Activated CD4-positive, alpha-beta T cell treated with anti-CD3 and anti-CD28 coated beads, Interleukin-2, amount 10 ng/mL, durations not matched to agents 7 days and 5 days (primary cell): Measurements from ENCODE around the gene RAB32. TPM values are rescaled to one million over a fixed set of nuclear protein-coding genes. Genes with fewer than 3 reads are reported as not detected.

Source experiments
- CTCF ChIA-PET: fragments of 350-600 bp; sonication (Branson Sonifier 250); formaldehyde crosslinking; loops from one replicate; lab custom pipeline; 2021; ENCODE audit warnings: antibody characterized with exemption; lab: Charles Lee
- POLR2A ChIA-PET: fragments of 350-600 bp; sonication (Branson Sonifier 250); formaldehyde crosslinking; loops from one replicate; lab custom pipeline; 2021; ENCODE audit warnings: antibody characterized with exemption; lab: Charles Lee
- DNase-seq: peaks from one replicate; pipeline ENCODE4 v3.0.0-alpha.2; 2020
- H3K27ac Mint-ChIP-seq: one replicate; pipeline ENCODE4 v1.8.0; 2021; ENCODE audit warnings: mild to moderate bottlenecking, moderate library complexity, mixed read lengths
- H3K27me3 Mint-ChIP-seq: one replicate; pipeline ENCODE4 v1.8.0; 2021; ENCODE audit warnings: mixed read lengths
- H3K36me3 Mint-ChIP-seq: one replicate; pipeline ENCODE4 v1.8.0; 2021; ENCODE audit warnings: low read depth, mixed read lengths
- H3K4me1 Mint-ChIP-seq: one replicate; pipeline ENCODE4 v1.8.0; 2021; ENCODE audit warnings: mixed read lengths
- H3K4me3 Mint-ChIP-seq: one replicate; pipeline ENCODE4 v1.8.0; 2021; ENCODE audit warnings: mild to moderate bottlenecking, moderate library complexity, mixed read lengths
- H3K9me3 Mint-ChIP-seq: one replicate; pipeline ENCODE4 v1.8.0; 2021; ENCODE audit warnings: mixed read lengths
- total RNA-seq, 2 experiments: library from RNA; stranded (reverse); gene quantifications; one replicate each; pipeline ENCODE4 v1.2.3, GENCODE V29; 2021

The RAB32 gene
- total RNA-seq, result under 1 TPM in 1 of 2 experiments, not detected in 1; 0.23 TPM

DNA sequence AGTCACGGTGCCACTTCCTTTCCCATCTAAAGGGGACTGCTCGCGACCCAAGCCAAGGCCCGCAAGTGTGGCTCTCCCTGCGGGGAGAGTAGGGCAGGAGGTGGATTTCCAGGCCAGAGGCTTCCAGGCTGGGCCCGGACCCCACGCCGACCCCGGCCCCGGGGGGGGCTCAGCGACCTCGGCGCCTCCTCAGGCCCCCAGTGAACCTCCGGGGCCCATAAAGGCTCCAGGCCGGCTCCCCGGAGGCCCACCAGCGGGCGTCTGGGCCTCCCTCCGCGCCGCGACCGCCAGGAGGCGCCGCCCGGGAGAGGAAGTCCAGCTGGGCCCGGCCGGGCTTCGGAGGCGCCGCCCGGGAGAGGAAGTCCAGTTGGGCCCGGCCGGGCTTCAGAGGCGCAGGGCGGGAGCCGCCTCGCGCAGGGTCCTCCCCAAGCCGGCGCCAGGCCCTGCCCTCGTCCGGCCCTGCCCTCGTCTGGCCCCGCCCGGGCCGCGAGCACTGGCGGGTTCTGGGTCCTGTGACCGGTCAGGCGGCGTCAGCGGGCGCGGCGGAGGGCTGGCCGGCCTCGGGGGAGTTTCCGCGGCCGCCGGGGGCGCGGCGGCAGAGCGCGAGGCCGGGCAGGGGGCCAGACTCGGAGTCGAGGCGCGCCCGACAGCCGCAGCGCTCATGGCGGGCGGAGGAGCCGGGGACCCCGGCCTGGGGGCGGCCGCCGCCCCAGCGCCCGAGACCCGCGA, at the start of gene RAB32:
TSS of gene RAB32 (plus strand) at position 623 of the 729 bp plus-strand sequence. CDS start at position 662, 39 bp downstream.
- CTCF ChIA-PET, result no interaction called here
- H3K4me3 Mint-ChIP-seq, result peak within 1 kb of the TSS; percentile 74
- DNase-seq, result no peak
- no peak within 1 kb of the TSS for H3K27ac Mint-ChIP-seq
- H3K27me3 Mint-ChIP-seq, result peaks cover 37% of the 10 kb centered on the region
- H3K36me3 Mint-ChIP-seq, result no peaks in the 10 kb centered on the region
- no peaks in the 10 kb centered on the region for H3K9me3 Mint-ChIP-seq
- peaks cover 13% of the 10 kb centered on the region for H3K4me1 Mint-ChIP-seq
- POLR2A ChIA-PET, result no interaction called here

DNA sequence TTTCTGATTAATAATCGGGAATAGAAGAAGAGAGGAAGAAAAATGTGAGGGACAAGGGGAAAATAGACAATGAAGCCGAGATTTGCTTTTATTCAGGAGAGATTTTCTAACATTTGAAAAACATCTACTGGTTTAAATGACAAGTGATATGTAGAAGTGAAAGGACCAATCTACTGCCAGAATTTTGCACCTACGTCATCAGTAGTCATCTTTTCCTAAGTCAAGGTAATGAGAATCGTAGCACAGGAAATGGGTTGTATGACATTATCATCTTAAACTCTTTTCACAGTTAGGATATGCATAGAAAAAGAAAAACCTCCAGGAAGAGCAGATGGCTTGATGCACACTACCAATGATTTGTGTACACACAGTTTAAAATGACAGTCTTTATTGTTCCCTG, 45.3 kb upstream of the RAB32 start:
- Mint-ChIP-seq H3K27me3 (no peaks in the 10 kb centered on the region), H3K4me3 (no peak overlapping the region), H3K27ac (no peak overlapping the region), H3K4me1 (no peaks in the 10 kb centered on the region), H3K9me3 (no peaks in the 10 kb centered on the region), H3K36me3 (no peaks in the 10 kb centered on the region)
- DNase-seq, result no peak
- ChIA-PET CTCF (no interaction called here), POLR2A (no interaction called here)

DNA sequence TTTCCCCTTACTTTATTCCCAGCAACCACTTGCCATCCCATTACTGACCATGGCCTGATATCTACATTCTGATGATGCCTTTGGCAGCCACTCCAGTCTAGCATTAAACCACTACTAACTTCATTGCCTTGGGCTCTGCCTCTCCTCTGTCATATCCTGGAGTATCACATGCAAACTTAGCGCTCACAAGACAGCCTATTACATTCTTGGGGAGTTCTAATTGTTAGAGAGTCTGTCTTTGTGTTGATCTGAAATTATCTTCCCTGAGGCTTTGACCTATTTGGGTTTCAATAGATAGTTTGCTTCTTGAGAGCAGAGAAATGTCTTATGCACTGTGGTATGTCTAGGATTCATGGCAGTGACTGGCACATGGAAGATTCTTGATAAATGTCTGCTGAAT, 40.5 kb upstream of the RAB32 start:
- ChIA-PET CTCF (no interaction called here), POLR2A (no interaction called here)
- no peaks in the 10 kb centered on the region for H3K4me1 Mint-ChIP-seq
- no peaks in the 10 kb centered on the region for H3K9me3 Mint-ChIP-seq
- no peaks in the 10 kb centered on the region for H3K36me3 Mint-ChIP-seq
- no peak for DNase-seq
- H3K4me3 Mint-ChIP-seq, result no peak overlapping the region
- H3K27me3 Mint-ChIP-seq, result no peaks in the 10 kb centered on the region
- no peak overlapping the region for H3K27ac Mint-ChIP-seq

DNA sequence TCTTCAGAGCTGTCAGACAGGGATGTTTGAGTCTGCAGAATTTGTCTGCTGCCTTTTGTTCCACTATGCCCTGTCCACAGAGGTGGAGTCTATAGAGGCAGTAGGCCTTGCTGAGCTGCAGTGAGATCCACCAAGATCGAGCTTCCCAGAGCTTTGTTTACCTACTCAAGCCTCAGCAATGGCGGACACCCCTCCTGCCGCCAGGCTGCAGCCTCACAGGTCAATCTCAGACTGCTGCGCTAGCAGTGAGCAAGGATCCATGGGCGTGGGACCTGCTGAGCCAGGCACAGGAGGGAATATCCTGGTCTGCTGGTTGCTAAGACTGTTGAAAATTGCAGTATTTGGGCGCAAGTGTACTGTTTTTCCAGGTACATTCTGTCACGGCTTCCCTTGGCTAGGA, 28.4 kb upstream of the RAB32 start:
- no peaks in the 10 kb centered on the region for H3K27me3 Mint-ChIP-seq
- ChIA-PET CTCF (no interaction called here), POLR2A (no interaction called here)
- no peak overlapping the region for H3K27ac Mint-ChIP-seq
- no peaks in the 10 kb centered on the region for H3K9me3 Mint-ChIP-seq
- H3K36me3 Mint-ChIP-seq, result no peaks in the 10 kb centered on the region
- H3K4me1 Mint-ChIP-seq, result no peaks in the 10 kb centered on the region
- no peak for DNase-seq
- no peak overlapping the region for H3K4me3 Mint-ChIP-seq

DNA sequence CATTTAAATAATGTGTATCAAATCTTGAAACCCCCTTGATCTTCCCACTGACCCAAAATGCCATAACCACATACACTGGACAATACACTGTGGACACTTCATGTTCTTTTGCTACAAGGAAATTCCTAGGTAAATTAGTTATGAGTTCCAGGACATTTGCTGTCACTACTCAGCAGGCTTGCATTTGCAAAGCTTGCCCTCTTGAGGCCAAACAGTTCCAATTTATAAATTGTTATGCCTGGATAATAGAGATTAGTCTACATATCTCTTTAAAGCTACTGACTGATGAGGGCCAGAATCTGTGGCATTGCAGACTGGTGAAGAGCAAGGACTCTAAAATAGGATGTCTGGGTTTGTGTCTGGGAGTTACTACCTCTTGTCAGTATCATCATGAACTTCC, 17.4 kb upstream of the RAB32 start:
- Mint-ChIP-seq H3K4me3 (no peak overlapping the region), H3K36me3 (no peaks in the 10 kb centered on the region), H3K9me3 (peaks cover 10% of the 10 kb centered on the region), H3K27ac (no peak overlapping the region), H3K27me3 (no peaks in the 10 kb centered on the region), H3K4me1 (no peaks in the 10 kb centered on the region)
- POLR2A ChIA-PET, result no interaction called here
- no peak for DNase-seq
- CTCF ChIA-PET, result no interaction called here

DNA sequence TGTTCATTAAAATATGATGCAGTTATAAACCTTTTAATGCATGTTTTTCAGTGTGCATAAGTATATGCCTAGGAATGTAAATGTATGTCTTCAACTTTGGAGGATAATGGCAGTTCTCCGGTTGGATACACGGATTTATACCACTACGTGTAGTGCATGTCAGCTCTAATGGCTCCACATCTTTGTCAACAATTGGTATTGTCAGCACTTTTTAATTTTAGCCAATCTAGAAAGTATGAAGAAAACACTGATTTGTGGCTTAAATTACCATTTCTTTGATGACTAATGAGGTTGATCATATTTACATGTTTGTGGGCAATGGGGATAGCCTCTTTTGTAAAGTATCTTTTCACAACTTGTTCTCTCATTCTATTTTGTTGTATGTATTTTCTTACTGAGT, 10.9 kb upstream of the RAB32 start:
- H3K9me3 Mint-ChIP-seq, result no peaks in the 10 kb centered on the region
- no peak overlapping the region for H3K4me3 Mint-ChIP-seq
- no peaks in the 10 kb centered on the region for H3K27me3 Mint-ChIP-seq
- H3K4me1 Mint-ChIP-seq, result no peaks in the 10 kb centered on the region
- no peak overlapping the region for H3K27ac Mint-ChIP-seq
- no peak for DNase-seq
- ChIA-PET CTCF (no interaction called here), POLR2A (no interaction called here)
- H3K36me3 Mint-ChIP-seq, result no peaks in the 10 kb centered on the region

DNA sequence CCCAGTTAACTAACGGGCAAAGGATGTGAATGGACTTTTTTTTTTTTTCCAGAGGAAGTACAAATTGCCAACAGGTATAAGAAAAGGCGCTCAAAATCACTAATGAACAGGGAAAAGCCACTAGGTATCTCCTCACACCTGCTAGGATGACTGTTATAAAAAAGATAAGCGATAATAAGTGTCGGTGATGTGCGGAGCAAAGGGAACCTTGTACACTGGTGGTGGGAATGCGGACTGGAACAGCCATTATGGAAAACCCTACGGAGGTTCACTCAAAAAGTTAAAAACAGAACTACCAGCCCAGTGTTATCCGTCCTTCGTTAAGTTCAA, 787 bp upstream of the RAB32 start:
- Mint-ChIP-seq H3K27ac (no peak overlapping the region), H3K27me3 (peaks cover 37% of the 10 kb centered on the region), H3K36me3 (no peaks in the 10 kb centered on the region), H3K4me1 (peaks cover 13% of the 10 kb centered on the region), H3K9me3 (no peaks in the 10 kb centered on the region), H3K4me3 (peak overlapping the region; percentile 17)
- ChIA-PET CTCF (no interaction called here), POLR2A (no interaction called here)
- DNase-seq, result no peak

DNA sequence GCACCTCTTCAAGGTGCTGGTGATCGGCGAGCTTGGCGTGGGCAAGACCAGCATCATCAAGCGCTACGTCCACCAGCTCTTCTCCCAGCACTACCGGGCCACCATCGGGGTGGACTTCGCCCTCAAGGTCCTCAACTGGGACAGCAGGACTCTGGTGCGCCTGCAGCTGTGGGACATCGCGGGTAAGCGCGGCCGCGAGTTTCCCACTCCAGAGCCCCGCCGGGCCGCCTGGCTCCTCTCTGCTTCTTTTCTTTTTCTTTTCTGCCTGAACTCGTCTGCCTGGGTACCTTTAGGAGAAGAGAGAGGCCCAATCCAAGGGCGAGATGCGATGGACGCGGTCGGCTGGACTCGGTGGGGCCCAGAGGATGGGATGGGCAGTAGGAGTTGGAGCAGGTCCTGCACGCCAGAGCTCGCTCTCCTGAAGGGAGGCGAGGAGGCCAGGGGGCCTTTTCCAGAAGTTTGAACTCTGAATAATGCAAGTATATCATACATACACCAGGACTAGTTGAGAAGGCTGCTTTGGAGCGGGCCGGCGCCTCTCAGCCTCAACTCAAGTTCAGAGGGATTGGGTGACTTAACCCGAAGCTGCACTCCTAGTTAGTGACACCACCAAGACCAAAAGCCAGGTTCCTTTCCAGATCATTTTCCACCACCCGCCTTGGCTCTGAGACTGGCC, 445 bp downstream of the RAB32 start:
- no peaks in the 10 kb centered on the region for H3K36me3 Mint-ChIP-seq
- H3K4me3 Mint-ChIP-seq, result peak overlapping the region; percentile 74
- ChIA-PET POLR2A (no interaction called here), CTCF (no interaction called here)
- H3K4me1 Mint-ChIP-seq, result peaks cover 13% of the 10 kb centered on the region
- no peaks in the 10 kb centered on the region for H3K9me3 Mint-ChIP-seq
- H3K27me3 Mint-ChIP-seq, result peaks cover 37% of the 10 kb centered on the region
- H3K27ac Mint-ChIP-seq, result no peak overlapping the region
- no peak for DNase-seq

DNA sequence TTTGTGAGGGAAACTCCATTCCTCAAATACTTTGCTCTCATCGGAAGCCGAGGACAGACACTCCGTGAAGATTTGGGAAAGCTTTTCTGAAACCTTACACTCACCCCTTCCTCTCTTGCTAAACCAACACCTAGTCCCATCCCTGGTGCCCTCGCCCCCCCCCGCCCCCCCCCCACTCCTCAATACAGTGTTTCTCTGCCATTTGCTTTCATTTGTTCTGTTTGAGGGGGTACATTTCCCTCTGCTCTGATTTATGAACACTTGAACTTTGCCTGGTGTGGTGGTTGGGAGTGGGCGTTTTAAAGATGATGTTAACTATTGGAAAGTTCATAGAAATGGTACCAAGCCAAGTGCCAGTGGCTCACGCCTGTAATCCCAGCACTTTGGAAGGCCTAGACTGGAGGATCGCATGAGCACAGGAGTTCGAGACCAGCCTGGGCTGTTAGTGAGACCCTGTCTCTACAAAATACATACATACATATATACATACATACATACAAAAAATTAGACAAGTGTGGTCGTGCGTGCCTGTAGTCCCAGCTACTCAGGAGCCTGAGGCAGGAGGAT, 1.1 kb downstream of the RAB32 start:
- no peak for DNase-seq
- ChIA-PET CTCF (interaction anchor here (1.1 kb wide), 1 partner anchor 8 kb away, joined by 4 read pairs; no protein-coding TSS in a partner anchor), POLR2A (no interaction called here)
- Mint-ChIP-seq H3K9me3 (no peaks in the 10 kb centered on the region), H3K27ac (no peak overlapping the region), H3K4me3 (no peak overlapping the region), H3K4me1 (peaks cover 13% of the 10 kb centered on the region), H3K27me3 (peaks cover 37% of the 10 kb centered on the region), H3K36me3 (no peaks in the 10 kb centered on the region)

DNA sequence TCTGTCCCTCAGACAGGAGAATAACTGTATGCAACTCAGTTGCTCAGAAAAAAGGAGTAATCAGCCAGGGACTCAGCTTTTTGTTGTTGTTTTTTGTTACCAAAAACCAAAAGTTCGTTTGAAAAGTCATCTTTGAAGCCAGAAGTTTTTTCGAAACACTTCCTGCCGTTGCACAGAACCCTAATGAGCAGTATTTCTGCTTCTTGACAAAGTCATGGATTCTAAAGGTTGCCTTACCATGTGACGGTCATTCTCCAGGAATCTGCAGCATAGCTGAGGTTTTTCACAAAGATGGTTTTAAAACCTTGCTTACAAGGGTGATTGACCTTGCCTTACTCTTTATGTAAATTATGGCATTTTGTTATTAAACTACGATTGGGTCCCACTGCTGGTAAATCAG, 1.9 kb downstream of the RAB32 start:
- POLR2A ChIA-PET, result interaction anchor here (0.6 kb wide), 1 partner anchor 197 kb away, joined by 4 read pairs; no protein-coding TSS in a partner anchor
- Mint-ChIP-seq H3K27ac (no peak overlapping the region), H3K9me3 (no peaks in the 10 kb centered on the region), H3K36me3 (no peaks in the 10 kb centered on the region), H3K27me3 (peaks cover 36% of the 10 kb centered on the region), H3K4me1 (peaks cover 13% of the 10 kb centered on the region), H3K4me3 (no peak overlapping the region)
- no peak for DNase-seq
- CTCF ChIA-PET, result interaction anchor here (1.1 kb wide), 1 partner anchor 9 kb away, joined by 4 read pairs; no protein-coding TSS in a partner anchor

DNA sequence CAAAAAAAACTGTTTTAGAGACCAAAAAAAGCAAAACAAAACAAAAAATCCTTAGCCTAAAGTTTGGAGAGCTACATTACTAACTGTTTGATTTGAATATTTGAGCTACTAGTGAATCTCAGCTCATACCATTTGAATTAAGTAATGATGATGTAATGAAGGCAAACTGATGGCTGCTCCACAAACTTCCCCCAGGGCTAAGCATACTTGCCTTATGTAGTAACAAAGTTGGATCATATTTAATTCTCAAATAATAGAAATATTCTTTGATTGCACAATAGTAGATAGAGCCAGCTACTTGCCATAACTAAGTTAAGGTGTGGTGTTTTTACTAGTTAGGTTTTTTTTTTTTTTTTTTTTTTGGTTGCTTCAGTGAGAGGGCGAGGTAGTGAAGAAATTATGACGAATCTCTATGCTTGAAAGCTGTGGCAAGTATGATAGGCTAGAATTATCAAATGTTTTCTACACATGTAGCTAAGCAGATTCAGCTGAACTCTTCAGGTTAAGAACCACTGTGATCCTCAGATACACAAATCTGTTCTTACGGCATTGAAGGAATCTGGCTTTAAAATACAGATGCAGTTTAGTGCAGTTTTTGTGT, 2.9 kb downstream of the RAB32 start:
- no peaks in the 10 kb centered on the region for H3K9me3 Mint-ChIP-seq
- peaks cover 33% of the 10 kb centered on the region for H3K27me3 Mint-ChIP-seq
- ChIA-PET POLR2A (interaction anchor here (0.6 to 0.7 kb wide), 3 partner anchors 62 to 1341 kb away, joined by 3 to 5 read pairs (median 4); no protein-coding TSS in a partner anchor), CTCF (interaction anchor here (0.7 kb wide), 1 partner anchor 17 kb away, joined by 5 read pairs; no protein-coding TSS in a partner anchor)
- no peak for DNase-seq
- H3K27ac Mint-ChIP-seq, result no peak overlapping the region
- H3K4me3 Mint-ChIP-seq, result no peak overlapping the region
- peaks cover 13% of the 10 kb centered on the region for H3K4me1 Mint-ChIP-seq
- H3K36me3 Mint-ChIP-seq, result no peaks in the 10 kb centered on the region

DNA sequence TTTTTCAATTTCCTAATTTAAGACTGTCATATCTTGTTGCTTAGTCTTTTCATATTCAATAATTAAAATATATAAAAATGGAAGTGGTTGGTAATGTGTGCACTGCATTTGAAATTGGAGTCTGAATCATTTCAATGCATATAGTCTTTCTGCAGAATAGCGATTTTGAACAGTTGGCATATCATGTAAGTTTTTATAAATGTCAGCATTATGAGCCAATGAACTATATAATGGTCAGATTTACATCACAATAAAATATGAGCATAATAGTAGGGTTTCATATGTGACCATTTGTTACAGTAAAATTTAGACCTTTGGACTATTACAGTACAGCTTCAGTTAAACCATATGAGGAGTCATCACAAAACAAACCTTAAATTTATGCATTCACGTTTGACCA, 4.3 kb downstream of the RAB32 start:
- H3K36me3 Mint-ChIP-seq, result no peaks in the 10 kb centered on the region
- DNase-seq, result no peak
- ChIA-PET POLR2A (no interaction called here), CTCF (no interaction called here)
- H3K4me1 Mint-ChIP-seq, result peaks cover 9% of the 10 kb centered on the region
- H3K4me3 Mint-ChIP-seq, result no peak overlapping the region
- no peaks in the 10 kb centered on the region for H3K9me3 Mint-ChIP-seq
- H3K27me3 Mint-ChIP-seq, result peaks cover 24% of the 10 kb centered on the region
- H3K27ac Mint-ChIP-seq, result no peak overlapping the region

DNA sequence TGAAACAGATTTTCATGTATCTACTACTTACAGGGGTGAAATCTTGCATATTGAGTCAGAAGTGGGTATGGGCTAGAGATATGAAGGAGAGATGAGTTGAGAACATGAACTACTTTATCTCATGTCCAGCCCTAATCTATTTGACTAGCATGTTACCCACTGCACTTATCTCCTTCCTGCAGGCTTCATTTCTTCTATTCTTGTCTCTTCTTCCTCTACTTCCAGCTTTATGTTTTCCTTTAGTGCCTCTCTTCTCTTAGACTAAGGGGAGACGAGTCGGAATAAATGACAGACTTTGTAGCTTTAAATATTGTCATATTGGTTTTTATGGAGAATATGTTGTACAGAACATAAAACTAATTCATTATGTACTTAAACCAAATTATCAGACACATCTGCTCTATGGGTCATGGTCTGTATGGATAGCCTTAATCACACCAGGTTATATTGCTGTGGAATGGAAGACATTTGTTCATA, 5.3 kb downstream of the RAB32 start:
- peaks cover 21% of the 10 kb centered on the region for H3K27me3 Mint-ChIP-seq
- H3K4me1 Mint-ChIP-seq, result peaks cover 7% of the 10 kb centered on the region
- DNase-seq, result no peak
- H3K4me3 Mint-ChIP-seq, result no peak overlapping the region
- no peak overlapping the region for H3K27ac Mint-ChIP-seq
- POLR2A ChIA-PET, result no interaction called here
- CTCF ChIA-PET, result no interaction called here
- no peaks in the 10 kb centered on the region for H3K9me3 Mint-ChIP-seq
- no peaks in the 10 kb centered on the region for H3K36me3 Mint-ChIP-seq
